WTC11 (cell line): ENCODE measurements around the gene LRMDA.

Source experiments
- ARID4B ChIP-seq: sonication (generic); formaldehyde crosslinking; IDR thresholded peaks from 2 replicates; pipeline ENCODE4 v1.8.0; 2023; ENCODE audit warnings: missing genetic modification reagents, mild to moderate bottlenecking, borderline replicate concordance
- ATF3 ChIP-seq: sonication (generic); formaldehyde crosslinking; conservative IDR thresholded peaks from 2 replicates; pipeline ENCODE4 v1.8.1; 2022; ENCODE audit warnings: mild to moderate bottlenecking, missing genetic modification reagents
- CTCF ChIP-seq: fragments of 200-600 bp; IDR thresholded peaks from 2 replicates; pipeline ENCODE4 v1.8.0; 2022; ENCODE audit warnings: antibody characterized with exemption
- E2F4 ChIP-seq: sonication (generic); formaldehyde crosslinking; IDR thresholded peaks from 2 replicates; pipeline ENCODE4 v1.8.1; 2022; ENCODE audit warnings: low read depth, mild to moderate bottlenecking, moderate library complexity, missing genetic modification reagents, borderline replicate concordance
- JUN ChIP-seq: sonication (generic); formaldehyde crosslinking; IDR thresholded peaks from 2 replicates; pipeline ENCODE4 v1.8.0; 2023; ENCODE audit warnings: mild to moderate bottlenecking, missing genetic modification reagents
- NFE2L1 ChIP-seq: sonication (generic); formaldehyde crosslinking; IDR thresholded peaks from 2 replicates; pipeline ENCODE4 v1.8.1; 2023; ENCODE audit warnings: missing genetic modification reagents
- USF2 ChIP-seq: sonication (generic); formaldehyde crosslinking; IDR thresholded peaks from 2 replicates; pipeline ENCODE4 v1.8.1; 2023; ENCODE audit warnings: mild to moderate bottlenecking, missing genetic modification reagents, moderate library complexity
- ZBTB43 ChIP-seq: sonication (generic); formaldehyde crosslinking; IDR thresholded peaks from 2 replicates; pipeline ENCODE4 v1.8.1; 2023; ENCODE audit warnings: mild to moderate bottlenecking, missing genetic modification reagents

- TF ChIP-seq CTCF (no peak), USF2 (CRISPR knock-in tag) (no peak), E2F4 (CRISPR knock-in tag) (no peak), ZBTB43 (no peak), JUN (CRISPR knock-in tag) (no peak), ARID4B (CRISPR knock-in tag) (no peak), ATF3 (CRISPR knock-in tag) (no peak), NFE2L1 (CRISPR knock-in tag) (no peak)
These were observed 639.5 kb downstream of the LRMDA start for GRCh38 chr10:76070916-76071315.
